Stomach (tissue), 9 donors: ENCODE measurements around the gene ARL14EPL. TPM values are rescaled to one million over a fixed set of nuclear protein-coding genes. Genes with fewer than 3 reads are reported as not detected.

ENCODE experiments used
- DNase-seq, 2 donors: peaks; one replicate each; pipeline versions ENCODE4 v3.0.0 to v3.0.0-alpha.2; 2013 to 2019
- H3K27ac ChIP-seq, 5 donors: fragments of 200-600 bp in 4 of 5; sonication (generic) in 4 of 5; one replicate each; pipeline ENCODE4 v1.5.1; 2013 to 2019; ENCODE audit warnings: mild to moderate bottlenecking in 1 of 5, moderate library complexity in 1 of 5
- H3K27me3 ChIP-seq, 3 donors: fragments of 200-600 bp; sonication (generic); one replicate each; pipeline ENCODE4 v1.5.1; 2017 to 2019; ENCODE audit warnings: mixed run types in 1 of 3
- H3K36me3 ChIP-seq, 4 donors: fragments of 200-600 bp; sonication (generic); 1 replicate in 3 of 4; 2 replicates in 1 of 4; pipeline ENCODE4 v1.5.1; 2016 to 2019
- H3K4me1 ChIP-seq, 4 donors: fragments of 200-600 bp; sonication (generic); one replicate each; pipeline ENCODE4 v1.5.1; 2016 to 2019
- H3K4me3 ChIP-seq, 4 donors: fragments of 200-600 bp; sonication (generic) in 3 of 4; one replicate each; pipeline ENCODE4 v1.5.1; 2016 to 2019; ENCODE audit warnings: mild to moderate bottlenecking in 1 of 4
- H3K9me3 ChIP-seq, 4 donors: fragments of 200-600 bp; sonication (generic); one replicate each; pipeline ENCODE4 v1.5.1; 2016 to 2019
- EP300 ChIP-seq: sonication (generic); formaldehyde crosslinking; IDR thresholded peaks from one replicate; pipeline ENCODE4 v1.6.1; 2017; ENCODE audit warnings: antibody characterized with exemption
- POLR2A ChIP-seq, 4 donors: fragments of 450-650 bp; IDR thresholded peaks; one replicate each; pipeline ENCODE4 v1.6.1; 2016; ENCODE audit warnings: antibody characterized with exemption in 4 of 4, control low read depth in 2 of 4, mild to moderate bottlenecking in 1 of 4, moderate library complexity in 1 of 4
- POLR2AphosphoS5 ChIP-seq, 3 donors: sonication (generic); formaldehyde crosslinking; IDR thresholded peaks; one replicate each; pipeline ENCODE4 v1.6.1; 2016; ENCODE audit warnings: antibody characterized with exemption in 3 of 3
- WGBS, 5 donors: extraction: QIAGEN DNeasy Blood & Tissue Kit in 3 of 5; methylation state at CpG; one replicate each; pipeline versions ENCODE4 v1.1.5 to v1.1.7; 2013 to 2018; 5-methylcytosine and 5-hydroxymethylcytosine counted together
- intact Hi-C: fragments of 100-400 bp; cut with DNase I; formaldehyde crosslinking; loops from one replicate; pipeline ENCODE4 v1.15.1; 2023; ENCODE audit warnings: low total_unique reads
- polyA plus RNA-seq, 3 donors: library from polyadenylated mRNA; stranded (reverse); fragments of 200-250 nt; gene quantifications; one replicate each; pipeline ENCODE4 v1.2.3, GENCODE V29; 2013
- total RNA-seq, 5 donors: library from RNA; depleted of rRNA; stranded (reverse); fragments of >200 nt; gene quantifications; one replicate each; pipeline versions ENCODE4 v1.1.0 to v1.2.3, GENCODE V29; 2014 to 2016
- TF ChIP-seq, protein P1 (sequence below), 7 experiments: fragments of 450-650 bp in 4 of 7; fragments of 200-600 bp in 3 of 7; sonication (generic) in 3 of 7; IDR thresholded peaks; one replicate each; pipeline ENCODE4 v1.5.1; 2016 to 2019; ENCODE audit warnings: antibody characterized with exemption in 7 of 7, control low read depth in 2 of 7, mild to moderate bottlenecking in 1 of 7
- donor health status: healthy with polysubstance abuse.
- donor health status: Bipolar disorder and iron deficiency.
- donor health status: healthy.

ARL14EPL gene
- total and polyA plus RNA-seq, 8 donors = not detected

- no peaks in the 10 kb centered on the region for H3K27me3 ChIP-seq
- DNase-seq = no peak
- no peaks in the 10 kb centered on the region for H3K9me3 ChIP-seq
- H3K36me3 ChIP-seq = no peaks in the 10 kb centered on the region
- no peak overlapping the region for H3K27ac ChIP-seq
- no peak overlapping the region for H3K4me3 ChIP-seq
- intact Hi-C loops = no loop called here
- TF ChIP-seq EP300 (no peak), POLR2AphosphoS5 (IDR thresholded peaks at IDR 0.05) (no peak), POLR2A (IDR thresholded peaks at IDR 0.05) (no peak)
- TF ChIP-seq, protein P1, sequence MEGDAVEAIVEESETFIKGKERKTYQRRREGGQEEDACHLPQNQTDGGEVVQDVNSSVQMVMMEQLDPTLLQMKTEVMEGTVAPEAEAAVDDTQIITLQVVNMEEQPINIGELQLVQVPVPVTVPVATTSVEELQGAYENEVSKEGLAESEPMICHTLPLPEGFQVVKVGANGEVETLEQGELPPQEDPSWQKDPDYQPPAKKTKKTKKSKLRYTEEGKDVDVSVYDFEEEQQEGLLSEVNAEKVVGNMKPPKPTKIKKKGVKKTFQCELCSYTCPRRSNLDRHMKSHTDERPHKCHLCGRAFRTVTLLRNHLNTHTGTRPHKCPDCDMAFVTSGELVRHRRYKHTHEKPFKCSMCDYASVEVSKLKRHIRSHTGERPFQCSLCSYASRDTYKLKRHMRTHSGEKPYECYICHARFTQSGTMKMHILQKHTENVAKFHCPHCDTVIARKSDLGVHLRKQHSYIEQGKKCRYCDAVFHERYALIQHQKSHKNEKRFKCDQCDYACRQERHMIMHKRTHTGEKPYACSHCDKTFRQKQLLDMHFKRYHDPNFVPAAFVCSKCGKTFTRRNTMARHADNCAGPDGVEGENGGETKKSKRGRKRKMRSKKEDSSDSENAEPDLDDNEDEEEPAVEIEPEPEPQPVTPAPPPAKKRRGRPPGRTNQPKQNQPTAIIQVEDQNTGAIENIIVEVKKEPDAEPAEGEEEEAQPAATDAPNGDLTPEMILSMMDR (IDR thresholded peaks at IDR 0.05) = no peak
- H3K4me1 ChIP-seq = no peaks in the 10 kb centered on the region
- 76 to 90% (median 81%) methylated on average over 1 of the region's 1 CpG for WGBS, 5 donors
These were observed 6.4 kb upstream of the ARL14EPL start for GRCh38 chr5:116025866-116026265.

DNA sequence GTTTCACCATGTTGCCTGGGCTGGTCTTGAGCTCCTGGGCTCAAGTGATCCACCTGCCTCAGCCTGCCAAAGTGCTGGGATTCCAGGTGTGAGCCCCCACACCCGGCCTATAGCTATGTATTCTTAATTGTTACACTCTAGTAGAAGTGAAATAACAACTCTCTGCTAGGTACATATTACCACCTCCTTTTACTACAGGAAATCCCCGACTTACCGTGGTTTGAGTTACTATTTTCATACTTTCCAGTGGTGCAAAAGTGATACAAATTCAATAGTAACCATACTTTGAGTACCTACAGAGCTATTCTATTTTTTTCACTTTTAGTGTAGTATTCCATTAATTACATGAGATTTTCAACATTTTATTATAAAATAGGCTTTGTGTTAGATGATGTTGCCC, 719 bp downstream of the ARL14EPL start:
- H3K27ac ChIP-seq = no peak overlapping the region
- TF ChIP-seq POLR2A (IDR thresholded peaks at IDR 0.05) (no peak), EP300 (no peak), POLR2AphosphoS5 (IDR thresholded peaks at IDR 0.05) (no peak)
- TF ChIP-seq, protein P1 (IDR thresholded peaks at IDR 0.05) = no peak
- H3K4me1 ChIP-seq = no peaks in the 10 kb centered on the region
- 67 to 80% (median 75%) methylated on average over 3 of the region's 3 CpGs for WGBS, 5 donors
- intact Hi-C loops = no loop called here
- no peak overlapping the region for H3K4me3 ChIP-seq
- H3K27me3 ChIP-seq = no peaks in the 10 kb centered on the region
- no peaks in the 10 kb centered on the region for H3K9me3 ChIP-seq
- no peak for DNase-seq
- no peaks in the 10 kb centered on the region for H3K36me3 ChIP-seq

- 73 to 88% (median 83%) methylated on average over 5 of the region's 5 CpGs for WGBS, 5 donors
- Histone ChIP-seq H3K27ac (no peak overlapping the region), H3K4me3 (no peak overlapping the region), H3K4me1 (no peaks in the 10 kb centered on the region), H3K27me3 (no peaks in the 10 kb centered on the region), H3K9me3 (no peaks in the 10 kb centered on the region), H3K36me3 (no peaks in the 10 kb centered on the region)
- TF ChIP-seq POLR2AphosphoS5 (IDR thresholded peaks at IDR 0.05) = no peak
- TF ChIP-seq, protein P1 (IDR thresholded peaks at IDR 0.05) = no peak
- no peak for TF ChIP-seq POLR2A (IDR thresholded peaks at IDR 0.05)
- no peak for TF ChIP-seq EP300
- no peak for DNase-seq
- intact Hi-C loops = no loop called here
These were observed 2.9 kb downstream of the ARL14EPL start for GRCh38 chr5:116035123-116035522.

GRCh38 chr5:116037236-116037822, 5.1 kb downstream of the ARL14EPL start:
- WGBS, 5 donors = 59 to 70% (median 64%) methylated on average over 3 of the region's 3 CpGs
- no peaks in the 10 kb centered on the region for H3K4me1 ChIP-seq

More at GRCh38 chr5:116037236-116037822, 5.1 kb downstream of the ARL14EPL start:
- no peaks in the 10 kb centered on the region for H3K36me3 ChIP-seq
- H3K27ac ChIP-seq = no peak overlapping the region
- no peaks in the 10 kb centered on the region for H3K9me3 ChIP-seq
- intact Hi-C loops = no loop called here
- no peak for DNase-seq
- H3K27me3 ChIP-seq = no peaks in the 10 kb centered on the region
- TF ChIP-seq EP300 (no peak), POLR2A (IDR thresholded peaks at IDR 0.05) (no peak), POLR2AphosphoS5 (IDR thresholded peaks at IDR 0.05) (no peak)
- TF ChIP-seq, protein P1 (IDR thresholded peaks at IDR 0.05) = no peak
- no peak overlapping the region for H3K4me3 ChIP-seq
